Keratinocyte (primary cell): Measurements from ENCODE around the gene DNAH17.

Experiments used
- EZH2 ChIP-seq: IDR thresholded peaks from one replicate; pipeline ENCODE4 v1.6.1; 2012; ENCODE audit warnings: inconsistent platforms, mild to moderate bottlenecking, low read length, moderate library complexity
- TF ChIP-seq, protein P1 (sequence below), 3 experiments: IDR thresholded peaks in 1 of 3; conservative IDR thresholded peaks in 1 of 3; optimal IDR thresholded peaks in 1 of 3; 2 replicates in 2 of 3; 3 replicates in 1 of 3; pipeline versions ENCODE3 to v1.5.1; 2011; ENCODE audit warnings: low read length in 3 of 3, mild to moderate bottlenecking in 3 of 3, moderate library complexity in 2 of 3, control low read depth in 1 of 3, inconsistent platforms in 1 of 3; ENCODE audit not compliant: insufficient read depth in 2 of 3; ENCODE audit errors: extremely low read depth in 1 of 3

DNA sequence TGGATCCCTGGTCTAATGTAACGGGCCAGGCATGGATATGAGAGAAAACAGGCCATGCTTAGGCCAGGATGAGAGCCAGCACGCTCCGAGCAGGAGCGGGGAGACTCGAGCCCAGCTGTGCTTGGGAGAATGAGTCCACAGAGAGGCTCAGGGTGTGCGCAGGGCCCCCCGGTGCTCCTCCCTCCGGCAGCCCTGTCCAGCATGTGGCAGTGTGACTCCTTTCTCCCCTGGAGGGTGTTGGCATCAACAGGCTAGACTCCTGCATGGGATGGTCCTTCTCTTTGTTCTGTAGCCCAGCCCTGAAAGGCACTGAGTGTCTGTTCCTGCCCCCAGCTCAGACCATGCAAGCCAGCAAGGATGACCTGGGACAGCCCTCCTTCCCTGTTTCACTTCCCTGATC is 175.3 kb downstream of the DNAH17 start:
- TF ChIP-seq, protein P1, sequence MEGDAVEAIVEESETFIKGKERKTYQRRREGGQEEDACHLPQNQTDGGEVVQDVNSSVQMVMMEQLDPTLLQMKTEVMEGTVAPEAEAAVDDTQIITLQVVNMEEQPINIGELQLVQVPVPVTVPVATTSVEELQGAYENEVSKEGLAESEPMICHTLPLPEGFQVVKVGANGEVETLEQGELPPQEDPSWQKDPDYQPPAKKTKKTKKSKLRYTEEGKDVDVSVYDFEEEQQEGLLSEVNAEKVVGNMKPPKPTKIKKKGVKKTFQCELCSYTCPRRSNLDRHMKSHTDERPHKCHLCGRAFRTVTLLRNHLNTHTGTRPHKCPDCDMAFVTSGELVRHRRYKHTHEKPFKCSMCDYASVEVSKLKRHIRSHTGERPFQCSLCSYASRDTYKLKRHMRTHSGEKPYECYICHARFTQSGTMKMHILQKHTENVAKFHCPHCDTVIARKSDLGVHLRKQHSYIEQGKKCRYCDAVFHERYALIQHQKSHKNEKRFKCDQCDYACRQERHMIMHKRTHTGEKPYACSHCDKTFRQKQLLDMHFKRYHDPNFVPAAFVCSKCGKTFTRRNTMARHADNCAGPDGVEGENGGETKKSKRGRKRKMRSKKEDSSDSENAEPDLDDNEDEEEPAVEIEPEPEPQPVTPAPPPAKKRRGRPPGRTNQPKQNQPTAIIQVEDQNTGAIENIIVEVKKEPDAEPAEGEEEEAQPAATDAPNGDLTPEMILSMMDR (optimal IDR thresholded peaks at IDR 0.05 in 1 of 3, IDR thresholded peaks at IDR 0.05 in 1 of 3, conservative IDR thresholded peaks at IDR 0.05 in 1 of 3; ENCODE audit: extremely low read depth in 1 of 3, insufficient read depth in 2 of 3, low read length in 3 of 3), result no peak
- TF ChIP-seq EZH2, result no peak
